Parathyroid adenoma (tissue), 2 donors: ENCODE measurements around the gene VPS33B.

Experiments used
- H2AFZ ChIP-seq: fragments of 300-600 bp; sonication (generic); one replicate; pipeline ENCODE4 v1.7.0; 2017; ENCODE audit warnings: antibody characterized with exemption, mild to moderate bottlenecking
- H3K27ac ChIP-seq: fragments of 300-600 bp; sonication (generic); one replicate; pipeline ENCODE4 v1.7.0; 2017
- H3K27me3 ChIP-seq: fragments of 300-600 bp; sonication (generic); one replicate; pipeline ENCODE4 v1.7.0; 2017; ENCODE audit warnings: low read length; ENCODE audit not compliant: control insufficient read depth, insufficient read depth
- H3K36me3 ChIP-seq: fragments of 300-600 bp; sonication (generic); one replicate; pipeline ENCODE4 v1.7.0; 2017; ENCODE audit warnings: low read length; ENCODE audit not compliant: control insufficient read depth, insufficient read depth
- H3K4me1 ChIP-seq: fragments of 300-600 bp; sonication (generic); one replicate; pipeline ENCODE4 v1.7.0; 2017; ENCODE audit warnings: control low read depth
- H3K4me2 ChIP-seq: fragments of 300-600 bp; sonication (generic); one replicate; pipeline ENCODE4 v1.7.0; 2017; ENCODE audit warnings: low read length
- H3K4me3 ChIP-seq: fragments of 300-600 bp; sonication (generic); one replicate; pipeline ENCODE4 v1.7.0; 2017; ENCODE audit warnings: low read depth, low read length
- H3K79me2 ChIP-seq: fragments of 300-600 bp; sonication (generic); one replicate; pipeline ENCODE4 v1.7.0; 2017; ENCODE audit warnings: control low read depth
- H3K9ac ChIP-seq: fragments of 300-600 bp; sonication (generic); one replicate; pipeline ENCODE4 v1.7.0; 2017; ENCODE audit warnings: mild to moderate bottlenecking
- H3K9me3 ChIP-seq: fragments of 300-600 bp; sonication (generic); one replicate; pipeline ENCODE4 v1.7.0; 2017; ENCODE audit warnings: low read length; ENCODE audit not compliant: control insufficient read depth
- TF ChIP-seq, protein P1 (sequence below): fragments of 300-600 bp; sonication (generic); IDR thresholded peaks from one replicate; pipeline ENCODE4 v1.7.0; 2017; ENCODE audit warnings: antibody characterized with exemption, mild to moderate bottlenecking
- donor health status: primary hyperparathyroidism.

The VPS33B gene

DNA sequence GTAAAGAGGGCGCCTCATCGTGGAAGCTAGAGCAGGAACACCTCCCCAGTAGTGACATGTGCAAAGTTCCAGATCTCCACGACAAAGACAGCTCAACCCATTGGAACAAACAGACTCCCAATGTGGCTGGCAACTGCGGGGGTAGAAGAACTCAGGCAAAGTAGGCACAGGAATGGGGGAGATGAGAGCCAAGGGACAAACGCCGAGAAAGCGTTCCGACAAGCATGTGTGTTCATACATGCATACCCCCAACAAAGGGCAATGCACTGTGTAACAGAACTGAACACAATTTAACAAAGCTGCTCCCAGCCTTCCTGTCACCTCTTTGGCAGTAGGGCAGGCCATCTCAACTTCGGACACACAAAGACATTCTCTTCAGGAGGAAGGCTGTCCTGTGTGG lies 56.1 kb downstream of the VPS33B start:
- no peaks in the 10 kb centered on the region for H3K9me3 ChIP-seq
- TF ChIP-seq, protein P1, sequence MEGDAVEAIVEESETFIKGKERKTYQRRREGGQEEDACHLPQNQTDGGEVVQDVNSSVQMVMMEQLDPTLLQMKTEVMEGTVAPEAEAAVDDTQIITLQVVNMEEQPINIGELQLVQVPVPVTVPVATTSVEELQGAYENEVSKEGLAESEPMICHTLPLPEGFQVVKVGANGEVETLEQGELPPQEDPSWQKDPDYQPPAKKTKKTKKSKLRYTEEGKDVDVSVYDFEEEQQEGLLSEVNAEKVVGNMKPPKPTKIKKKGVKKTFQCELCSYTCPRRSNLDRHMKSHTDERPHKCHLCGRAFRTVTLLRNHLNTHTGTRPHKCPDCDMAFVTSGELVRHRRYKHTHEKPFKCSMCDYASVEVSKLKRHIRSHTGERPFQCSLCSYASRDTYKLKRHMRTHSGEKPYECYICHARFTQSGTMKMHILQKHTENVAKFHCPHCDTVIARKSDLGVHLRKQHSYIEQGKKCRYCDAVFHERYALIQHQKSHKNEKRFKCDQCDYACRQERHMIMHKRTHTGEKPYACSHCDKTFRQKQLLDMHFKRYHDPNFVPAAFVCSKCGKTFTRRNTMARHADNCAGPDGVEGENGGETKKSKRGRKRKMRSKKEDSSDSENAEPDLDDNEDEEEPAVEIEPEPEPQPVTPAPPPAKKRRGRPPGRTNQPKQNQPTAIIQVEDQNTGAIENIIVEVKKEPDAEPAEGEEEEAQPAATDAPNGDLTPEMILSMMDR, result no peak
- H3K27me3 ChIP-seq, result no peaks in the 10 kb centered on the region
- H3K27ac ChIP-seq, result no peak overlapping the region
- H3K79me2 ChIP-seq, result no peaks in the 10 kb centered on the region
- H3K9ac ChIP-seq, result no peak overlapping the region
- no peak overlapping the region for H3K4me2 ChIP-seq
- H3K36me3 ChIP-seq, result no peaks in the 10 kb centered on the region
- H2AFZ ChIP-seq, result no peak overlapping the region
- no peaks in the 10 kb centered on the region for H3K4me1 ChIP-seq
- H3K4me3 ChIP-seq, result no peak overlapping the region

DNA sequence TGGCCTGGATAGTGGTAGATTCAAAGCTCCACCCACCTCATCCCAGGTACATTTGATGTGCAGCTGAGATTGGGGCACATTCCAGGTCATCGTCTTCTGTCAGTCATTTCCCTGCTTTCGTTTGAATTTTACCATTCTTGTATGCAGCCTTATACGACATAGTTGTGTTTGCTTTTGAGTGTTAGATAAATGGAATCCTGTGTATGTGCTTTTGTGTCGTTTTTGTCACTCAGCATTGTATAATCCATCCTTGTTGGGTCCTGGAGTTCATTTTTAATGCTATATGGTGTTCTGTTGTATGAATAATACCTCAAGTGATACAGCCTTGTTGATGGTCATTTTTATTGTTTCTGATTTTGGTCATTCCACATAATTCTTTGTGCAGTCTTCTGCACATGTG lies 60.4 kb downstream of the VPS33B start:
- Histone ChIP-seq H3K9ac (no peak overlapping the region), H3K27ac (no peak overlapping the region), H3K36me3 (no peaks in the 10 kb centered on the region), H3K79me2 (no peaks in the 10 kb centered on the region), H3K27me3 (no peaks in the 10 kb centered on the region), H3K4me3 (no peak overlapping the region), H3K9me3 (no peaks in the 10 kb centered on the region), H3K4me2 (no peak overlapping the region), H3K4me1 (peaks cover 2% of the 10 kb centered on the region), H2AFZ (no peak overlapping the region)
- TF ChIP-seq, protein P1, result no peak

DNA sequence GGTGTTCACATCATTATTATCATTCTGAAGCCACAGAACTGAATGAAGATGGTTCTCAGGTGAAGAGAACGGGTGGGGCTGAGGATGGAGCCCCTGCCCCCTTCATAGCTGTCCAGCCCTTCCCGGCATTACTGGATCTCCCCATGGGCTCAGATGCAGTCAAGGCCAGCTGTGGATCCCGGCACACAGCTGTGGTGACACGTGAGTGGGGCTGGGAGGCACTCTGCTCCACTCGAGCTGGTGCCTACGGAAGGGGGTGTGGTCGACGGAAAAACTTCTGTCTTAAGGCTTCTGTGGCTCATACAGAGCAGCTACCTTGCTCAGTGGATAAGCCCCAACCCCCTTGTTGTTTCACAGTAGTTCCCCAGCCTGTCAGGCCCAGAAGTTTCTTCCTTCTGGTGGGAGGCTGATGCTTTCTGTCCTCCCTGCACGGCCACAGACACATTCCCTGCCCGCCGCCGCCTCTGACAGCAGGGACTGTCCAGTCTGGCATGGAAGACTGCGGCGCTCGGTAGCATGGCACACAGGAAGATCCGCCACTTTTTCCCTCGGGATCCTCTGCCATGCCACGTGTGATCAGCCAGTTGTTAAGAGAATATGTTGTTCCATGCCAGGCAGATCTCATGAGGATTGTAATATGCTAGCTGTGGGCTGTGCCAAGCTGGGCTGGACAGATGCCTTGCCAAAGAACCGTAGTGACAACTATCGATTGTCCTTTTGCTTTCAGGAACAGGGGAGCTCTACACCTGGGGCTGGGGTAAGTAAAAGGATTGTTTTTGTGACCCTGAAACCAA lies 61.9 kb downstream of the VPS33B start:
- H3K36me3 ChIP-seq, result no peaks in the 10 kb centered on the region
- no peaks in the 10 kb centered on the region for H3K27me3 ChIP-seq
- no peak overlapping the region for H3K4me3 ChIP-seq
- TF ChIP-seq, protein P1, result no peak
- H3K79me2 ChIP-seq, result no peaks in the 10 kb centered on the region
- no peak overlapping the region for H3K27ac ChIP-seq
- H3K4me1 ChIP-seq, result peaks cover 2% of the 10 kb centered on the region
- H3K9me3 ChIP-seq, result no peaks in the 10 kb centered on the region
- H2AFZ ChIP-seq, result no peak overlapping the region
- H3K4me2 ChIP-seq, result no peak overlapping the region
- no peak overlapping the region for H3K9ac ChIP-seq

DNA sequence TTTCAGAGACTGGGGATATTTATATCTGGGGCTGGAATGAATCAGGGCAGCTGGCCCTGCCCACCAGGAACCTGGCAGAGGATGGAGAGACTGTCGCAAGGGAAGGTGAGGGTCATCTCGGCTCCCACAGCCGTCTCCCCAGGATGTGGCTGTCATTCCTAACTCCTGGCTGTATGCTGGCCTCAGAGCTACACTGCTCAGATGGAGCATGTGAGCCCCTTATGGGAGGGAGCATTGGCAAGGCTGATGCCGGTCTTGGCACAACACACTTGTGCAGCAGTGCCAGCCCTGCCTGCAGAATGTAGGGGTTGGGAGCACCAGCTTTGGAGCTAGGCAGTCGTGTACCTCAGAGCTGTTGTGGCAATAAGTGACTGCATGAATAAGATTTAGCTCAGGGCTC lies 62.5 kb downstream of the VPS33B start:
- Histone ChIP-seq H3K36me3 (no peaks in the 10 kb centered on the region), H3K4me3 (no peak overlapping the region), H3K27ac (no peak overlapping the region), H3K9ac (no peak overlapping the region), H3K4me1 (peaks cover 2% of the 10 kb centered on the region), H3K79me2 (no peaks in the 10 kb centered on the region), H2AFZ (no peak overlapping the region), H3K9me3 (no peaks in the 10 kb centered on the region), H3K4me2 (no peak overlapping the region), H3K27me3 (no peaks in the 10 kb centered on the region)
- TF ChIP-seq, protein P1, result no peak
